GM12864 (cell line): ENCODE measurements around the gene SNRNP70.

Experiments
- DNase-seq: peaks from one replicate; pipeline ENCODE4 v3.0.0-alpha.2; 2011; ENCODE audit warnings: low read depth
- H3K4me3 ChIP-seq: 2 replicates; pipeline ENCODE4 v1.5.1; 2011; ENCODE audit warnings: mild to moderate bottlenecking, low read depth, low read length, control low read depth
- CTCF ChIP-seq: IDR thresholded peaks from 2 replicates; pipeline ENCODE4 v1.5.1; 2011; ENCODE audit warnings: low read depth, mild to moderate bottlenecking, moderate library complexity, low read length, control low read depth, inconsistent platforms; ENCODE audit errors: missing control alignments

Gene SNRNP70

DNA sequence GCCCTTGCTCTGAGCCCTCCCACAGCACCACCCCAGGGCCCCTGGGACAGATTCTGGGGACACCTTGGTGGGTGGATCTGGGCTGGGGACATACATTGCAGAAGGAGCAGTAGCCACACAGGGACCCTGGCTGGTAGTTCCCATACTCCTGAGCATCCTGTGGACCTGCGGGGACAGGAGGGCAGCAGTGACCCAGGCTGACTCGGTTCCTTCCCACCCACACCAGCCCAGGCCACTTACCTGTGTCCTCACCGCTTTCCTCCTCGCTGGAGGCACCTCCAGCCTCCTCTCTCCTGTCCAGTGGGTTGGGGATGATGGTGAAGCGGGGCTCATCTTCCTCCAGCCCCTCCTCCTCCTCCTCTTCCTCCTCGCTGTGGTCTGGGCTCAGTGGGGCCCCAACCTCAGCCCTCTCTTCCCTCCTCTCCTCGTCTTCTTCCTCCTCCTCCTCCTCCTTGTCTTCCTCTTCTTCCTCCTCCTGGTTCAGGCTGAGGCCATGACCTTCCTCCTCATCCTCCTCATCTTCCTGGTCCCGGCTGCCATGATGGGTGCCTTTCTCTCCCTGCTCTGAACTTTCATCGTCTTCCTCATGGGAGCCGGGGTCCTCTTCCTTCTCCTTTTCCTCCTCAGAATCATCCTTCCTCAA lies 68.0 kb downstream of the SNRNP70 start:
- no peak for TF ChIP-seq CTCF
- H3K4me3 ChIP-seq, result no peak overlapping the region
- no peak for DNase-seq

- no peak for DNase-seq
- no peak for TF ChIP-seq CTCF
- no peak overlapping the region for H3K4me3 ChIP-seq
Measured at GRCh38 chr19:49154279-49154678, 69.0 kb downstream of the SNRNP70 start.

DNA sequence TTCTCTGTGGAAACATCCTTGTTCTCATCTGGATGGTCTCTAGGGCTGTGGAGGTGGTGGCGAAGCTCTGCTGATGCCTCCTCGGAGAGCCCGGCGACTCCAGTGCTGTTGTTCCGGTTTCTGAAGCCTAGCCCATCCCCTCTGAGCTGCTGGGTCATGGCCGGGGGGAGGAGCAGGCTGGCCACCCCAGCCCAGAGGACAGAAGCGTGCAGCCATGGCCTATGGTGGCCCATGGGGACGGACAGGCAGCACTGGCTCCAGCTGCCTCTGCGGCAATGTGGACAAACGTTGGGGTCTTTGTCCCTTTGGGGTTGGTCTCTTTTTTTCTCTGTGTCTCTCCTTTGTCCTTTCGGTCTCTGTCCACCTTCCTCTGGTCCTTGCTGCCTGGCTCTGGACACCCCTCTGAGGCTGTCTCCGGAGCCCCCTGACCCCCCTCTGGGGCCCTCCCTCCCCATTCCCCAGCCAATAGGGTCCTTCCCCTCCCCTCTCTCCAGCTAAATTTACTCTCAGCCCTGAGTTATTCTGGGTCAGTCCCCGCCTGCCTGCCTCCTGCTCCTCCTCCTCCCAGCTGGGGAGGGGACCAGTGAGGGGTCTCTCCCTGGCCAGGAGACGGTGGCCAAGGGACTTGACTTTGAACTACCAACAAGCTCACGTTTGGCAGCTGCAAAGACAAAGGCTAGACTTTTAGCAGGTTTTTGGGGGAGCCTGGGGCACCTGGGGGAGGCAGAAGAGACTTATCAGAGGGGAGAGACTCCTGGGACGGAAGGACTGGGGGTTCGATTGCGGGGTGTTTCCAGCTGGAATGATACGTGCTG lies 70.0 kb downstream of the SNRNP70 start, which contains the start of gene HRC:
Gene HRC, minus strand, starts transcription at position 392 of the 815 bp plus-strand sequence. Its CDS starts 159 bp downstream, at position 233.
- DNase-seq, result no peak
- no peak within 1 kb of the TSS for H3K4me3 ChIP-seq
- TF ChIP-seq CTCF, result no peak

DNA sequence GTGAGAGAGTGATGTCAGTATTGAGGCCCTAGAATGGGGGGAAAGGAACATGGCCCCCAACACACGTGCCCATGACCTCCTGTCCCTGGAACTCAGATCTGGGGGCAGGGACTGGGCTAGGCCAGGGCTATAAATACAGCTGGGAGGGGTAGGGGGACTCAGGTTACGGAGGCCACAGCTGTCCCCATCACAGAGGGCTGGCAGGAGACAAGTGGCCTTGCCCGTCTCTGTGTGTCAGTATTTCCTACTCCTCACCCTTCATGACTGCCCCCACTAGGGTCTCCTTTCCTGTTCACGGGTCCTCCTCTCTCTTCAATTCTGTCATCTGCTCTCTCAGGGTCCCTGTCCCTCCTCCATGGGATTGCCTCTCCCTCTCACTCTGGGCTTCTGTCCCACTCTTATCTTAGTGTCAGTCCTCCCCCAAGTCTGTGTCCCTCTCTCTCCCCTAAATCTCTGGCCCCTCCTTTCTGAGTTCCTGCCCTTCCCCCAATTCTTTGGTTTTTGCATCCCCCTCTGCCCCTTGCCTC lies 70.6 kb downstream of the SNRNP70 start:
- TF ChIP-seq CTCF, result no peak
- DNase-seq, result no peak
- H3K4me3 ChIP-seq, result no peak overlapping the region

DNA sequence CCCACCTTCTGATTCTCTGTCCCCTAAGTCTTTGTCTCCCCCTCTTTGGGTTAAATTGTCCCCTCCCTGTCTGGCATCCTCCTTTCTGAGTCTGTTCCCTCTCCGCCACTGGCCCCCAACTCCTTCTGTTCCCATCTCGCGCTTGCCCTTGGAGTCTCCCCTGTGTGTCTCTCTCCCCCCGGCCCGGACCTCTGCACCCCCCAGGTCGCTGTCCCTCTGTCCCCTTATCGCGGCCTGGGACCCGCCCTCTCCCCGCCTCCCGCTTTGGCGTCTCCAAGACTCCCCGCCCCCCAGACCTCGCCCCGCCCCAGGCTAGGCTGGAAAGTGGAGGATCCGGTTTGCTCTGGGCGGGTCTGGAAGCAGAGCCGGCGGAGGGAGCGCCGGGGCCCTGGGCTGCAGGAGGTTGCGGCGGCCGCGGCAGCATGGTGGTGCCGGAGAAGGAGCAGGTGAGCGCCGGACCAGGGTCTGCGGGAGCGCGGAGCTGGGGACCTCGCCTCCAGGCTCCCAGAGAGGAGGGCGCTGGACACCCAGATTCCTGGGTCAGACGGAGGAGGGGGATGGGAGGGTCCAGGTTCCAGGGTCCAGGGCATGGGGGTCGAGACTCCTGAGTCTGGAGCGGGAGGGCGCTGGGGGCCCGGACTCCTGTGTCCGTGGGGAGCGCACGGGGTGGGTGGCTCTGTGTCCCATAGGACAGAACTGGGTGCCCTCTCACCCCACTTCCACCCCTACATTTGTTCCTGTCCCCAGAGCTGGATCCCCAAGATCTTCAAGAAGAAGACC lies 72.4 kb downstream of the SNRNP70 start, which contains the start of gene TRPM4:
Gene TRPM4, plus strand, starts transcription at position 348 of the 780 bp plus-strand sequence. Its CDS starts 75 bp downstream, at position 423.
- TF ChIP-seq CTCF, result no peak
- DNase-seq, result no peak
- H3K4me3 ChIP-seq, result no peak within 1 kb of the TSS
